ENCODE measurements around the gene CFAP77.

The CFAP77 gene

DNA sequence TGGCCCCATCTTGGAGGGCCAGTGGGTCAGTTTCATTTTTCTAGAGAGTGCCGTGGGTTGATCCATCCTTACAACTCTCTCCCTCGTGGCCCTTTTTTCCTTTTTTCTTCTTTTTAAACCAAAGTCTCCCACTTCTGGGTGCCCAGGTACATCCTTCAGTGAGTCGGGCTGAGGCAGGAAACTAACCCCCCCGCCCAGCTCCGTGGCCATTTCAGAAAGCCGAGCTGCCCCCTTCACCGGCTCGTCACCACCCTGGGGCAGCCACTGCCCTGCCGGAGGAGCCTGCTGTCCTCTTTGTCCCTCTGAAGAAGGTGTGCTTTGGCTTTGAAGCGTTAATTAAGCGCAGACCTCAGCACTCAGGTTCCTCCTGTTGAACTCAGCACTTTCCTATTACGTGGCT lies 5.2 kb downstream of the CFAP77 start:
- H3K27ac Mint-ChIP-seq: no peak overlapping the region
- ATAC-seq (replicated peaks): no peak
- H3K9me3 Mint-ChIP-seq: no peaks in the 10 kb centered on the region
- peaks cover 8 to 14% of the 10 kb centered on the region in 2 donors for H3K4me1 Mint-ChIP-seq (ENCODE audit: low read depth in 2 of 2)
- peaks cover 82 to 92% of the 10 kb centered on the region in 2 donors for H3K27me3 Mint-ChIP-seq
- H3K4me3 Mint-ChIP-seq: no peak overlapping the region
- H3K36me3 Mint-ChIP-seq (ENCODE audit: insufficient read depth): peaks cover 4% of the 10 kb centered on the region
- no peak for DNase-seq

DNA sequence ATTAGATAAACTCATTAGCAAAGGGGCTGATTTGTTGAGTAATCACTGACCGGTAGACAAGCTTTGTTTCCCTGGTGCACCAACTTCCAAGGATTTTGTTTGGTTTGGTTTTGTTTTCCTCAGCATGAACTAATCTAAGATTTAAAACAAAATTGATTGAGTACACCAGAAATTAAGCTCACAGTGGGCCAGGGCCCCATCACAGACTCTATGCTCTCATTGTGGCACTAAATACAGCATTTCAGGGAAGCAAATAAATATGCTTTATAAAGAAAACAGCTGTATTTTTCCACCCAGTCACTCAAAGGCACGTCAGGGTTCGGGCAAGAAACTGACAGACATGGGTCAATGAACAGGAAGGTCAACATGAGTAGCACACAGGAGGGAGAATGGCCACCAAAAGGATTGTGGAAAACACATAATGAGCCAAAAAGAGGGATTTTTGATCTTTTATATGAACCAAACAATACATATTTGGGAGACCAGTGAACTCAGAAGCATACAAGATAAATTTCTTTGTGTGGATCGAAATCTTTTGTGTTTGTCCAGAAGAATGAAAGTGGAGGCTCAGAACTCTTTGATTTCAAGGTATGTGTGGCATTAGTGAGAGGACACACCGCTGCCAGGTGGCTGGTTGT lies 8.8 kb downstream of the CFAP77 start:
- Mint-ChIP-seq H3K9me3 (no peaks in the 10 kb centered on the region), H3K27me3 (peaks cover 73 to 89% of the 10 kb centered on the region in 2 donors), H3K27ac (no peak overlapping the region), H3K4me3 (no peak overlapping the region), H3K4me1 (ENCODE audit: low read depth in 2 of 2) (no peaks in the 10 kb centered on the region), H3K36me3 (ENCODE audit: insufficient read depth) (no peaks in the 10 kb centered on the region)
- ATAC-seq (replicated peaks): no peak
- DNase-seq: no peak

DNA sequence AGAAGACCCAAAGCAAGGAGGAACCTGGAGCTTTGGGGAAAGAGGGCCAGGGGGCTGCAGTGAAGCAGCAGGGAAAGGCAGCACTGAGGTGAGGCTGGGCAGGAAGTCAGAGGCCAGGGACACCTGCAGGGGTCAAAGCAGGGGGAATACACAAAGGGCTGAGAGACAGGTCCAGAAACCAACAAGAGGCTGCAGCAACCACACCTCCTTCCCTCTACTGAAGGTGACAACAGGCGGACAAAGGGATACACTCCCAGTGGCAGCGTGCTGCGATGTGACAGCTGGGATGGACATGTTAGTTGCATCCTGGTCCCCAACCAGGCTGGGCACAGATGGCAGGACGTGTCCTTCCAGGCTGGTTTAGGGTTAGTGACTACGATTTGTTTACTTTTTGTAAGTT lies 12.6 kb downstream of the CFAP77 start:
- H3K27me3 Mint-ChIP-seq: peaks cover 78 to 93% of the 10 kb centered on the region in 2 donors
- no peak overlapping the region for H3K27ac Mint-ChIP-seq
- no peaks in the 10 kb centered on the region for H3K36me3 Mint-ChIP-seq (ENCODE audit: insufficient read depth)
- DNase-seq (no peak), ATAC-seq (replicated peaks) (no peak)
- no peaks in the 10 kb centered on the region for H3K4me1 Mint-ChIP-seq (ENCODE audit: low read depth in 2 of 2)
- H3K4me3 Mint-ChIP-seq: no peak overlapping the region
- no peaks in the 10 kb centered on the region for H3K9me3 Mint-ChIP-seq

DNA sequence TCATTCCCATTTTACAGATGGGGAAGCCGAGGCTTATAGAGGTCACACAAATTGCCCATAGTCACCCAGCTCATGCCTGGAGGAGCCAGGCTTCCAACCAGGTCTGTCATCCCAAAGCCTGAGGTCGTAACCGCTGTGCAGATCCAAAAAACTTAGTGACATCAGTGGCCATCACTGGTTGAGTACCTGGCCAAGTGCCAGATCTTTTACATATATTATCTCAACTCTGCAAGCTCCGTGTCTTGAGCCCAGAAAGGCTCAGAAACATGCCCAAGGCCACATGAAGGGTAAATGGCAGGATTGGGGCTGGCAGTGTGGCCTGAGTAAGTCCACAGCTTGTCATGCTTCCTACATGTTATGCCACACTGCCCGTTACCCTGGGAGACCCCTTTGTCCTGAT lies 13.5 kb downstream of the CFAP77 start:
- no peak for ATAC-seq (replicated peaks)
- Mint-ChIP-seq H3K4me3 (no peak overlapping the region), H3K27me3 (peaks cover 73 to 93% of the 10 kb centered on the region in 2 donors)

DNA sequence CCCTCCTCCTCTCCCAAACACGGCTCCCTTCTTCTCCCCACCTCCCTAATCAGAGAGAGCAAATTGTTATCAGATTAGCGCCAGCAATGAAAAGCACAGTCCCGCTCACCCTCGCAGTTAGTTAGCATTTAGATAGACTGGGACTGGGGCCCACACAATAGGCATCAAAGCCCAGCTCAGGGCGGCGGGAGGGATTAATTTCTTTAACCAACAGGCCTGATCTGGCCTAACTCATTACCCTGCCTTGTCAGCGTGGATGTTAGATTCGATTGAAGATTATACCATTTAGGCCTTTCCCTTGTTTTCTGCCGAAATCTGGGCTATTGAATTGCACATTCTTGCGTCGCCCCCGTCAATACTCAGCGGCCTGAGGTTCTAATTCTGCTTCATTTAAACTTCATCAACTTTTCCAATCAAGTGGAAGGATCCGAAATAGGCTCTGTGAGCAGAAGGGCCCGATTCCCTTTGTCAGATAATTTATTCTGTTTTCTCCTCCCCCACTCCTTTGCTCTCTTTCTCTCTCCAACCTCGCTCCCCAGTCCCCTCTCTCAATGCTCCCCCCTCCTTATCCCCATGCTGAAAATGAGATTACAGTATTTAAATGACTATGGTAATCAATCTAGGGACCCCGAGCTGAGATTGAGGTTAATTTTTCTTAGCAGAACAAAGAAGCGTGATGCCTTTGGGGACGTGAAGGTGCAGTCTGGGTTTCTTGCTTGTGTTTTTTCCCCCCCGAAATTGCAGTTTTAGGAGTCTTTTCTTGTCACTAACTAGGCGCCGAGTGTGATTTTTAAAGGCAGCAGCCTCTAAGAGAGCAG lies 15.1 kb downstream of the CFAP77 start:
- Mint-ChIP-seq H3K4me1 (ENCODE audit: low read depth in 2 of 2) (no peaks in the 10 kb centered on the region), H3K36me3 (ENCODE audit: insufficient read depth) (no peaks in the 10 kb centered on the region), H3K27ac (no peak overlapping the region), H3K9me3 (no peaks in the 10 kb centered on the region), H3K27me3 (peaks cover 69 to 93% of the 10 kb centered on the region in 2 donors), H3K4me3 (no peak overlapping the region)
- no peak for DNase-seq
- ATAC-seq (replicated peaks): no peak

More for the DNA sequence above, 13.5 kb downstream of the CFAP77 start:
- H3K4me1 Mint-ChIP-seq (ENCODE audit: low read depth in 2 of 2): no peaks in the 10 kb centered on the region
- DNase-seq: no peak
- no peaks in the 10 kb centered on the region for H3K9me3 Mint-ChIP-seq
- no peaks in the 10 kb centered on the region for H3K36me3 Mint-ChIP-seq (ENCODE audit: insufficient read depth)
- no peak overlapping the region for H3K27ac Mint-ChIP-seq

DNA sequence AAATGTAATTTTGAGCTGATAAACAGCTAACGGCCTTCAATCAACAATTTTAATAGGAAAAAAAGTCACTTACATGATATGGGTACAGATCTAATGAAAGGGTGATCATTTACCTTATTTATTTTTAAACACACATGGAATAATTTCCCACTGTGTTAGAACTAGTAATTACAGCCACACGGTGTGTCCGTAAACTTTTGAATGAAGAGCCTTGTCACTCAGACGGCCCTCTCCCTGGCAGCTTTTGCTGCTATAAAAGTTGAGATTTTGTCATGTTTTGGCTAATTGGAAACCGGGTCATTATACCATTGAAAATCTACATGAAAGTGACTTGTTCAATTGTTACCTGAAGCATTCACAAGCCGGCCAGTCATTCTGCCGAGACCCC lies 15.7 kb downstream of the CFAP77 start:
- ATAC-seq (replicated peaks) (no peak), DNase-seq (no peak)
- Mint-ChIP-seq H3K4me3 (no peak overlapping the region), H3K9me3 (no peaks in the 10 kb centered on the region), H3K27me3 (peaks cover 69 to 93% of the 10 kb centered on the region in 2 donors), H3K4me1 (ENCODE audit: low read depth in 2 of 2) (no peaks in the 10 kb centered on the region), H3K36me3 (ENCODE audit: insufficient read depth) (no peaks in the 10 kb centered on the region), H3K27ac (no peak overlapping the region)

DNA sequence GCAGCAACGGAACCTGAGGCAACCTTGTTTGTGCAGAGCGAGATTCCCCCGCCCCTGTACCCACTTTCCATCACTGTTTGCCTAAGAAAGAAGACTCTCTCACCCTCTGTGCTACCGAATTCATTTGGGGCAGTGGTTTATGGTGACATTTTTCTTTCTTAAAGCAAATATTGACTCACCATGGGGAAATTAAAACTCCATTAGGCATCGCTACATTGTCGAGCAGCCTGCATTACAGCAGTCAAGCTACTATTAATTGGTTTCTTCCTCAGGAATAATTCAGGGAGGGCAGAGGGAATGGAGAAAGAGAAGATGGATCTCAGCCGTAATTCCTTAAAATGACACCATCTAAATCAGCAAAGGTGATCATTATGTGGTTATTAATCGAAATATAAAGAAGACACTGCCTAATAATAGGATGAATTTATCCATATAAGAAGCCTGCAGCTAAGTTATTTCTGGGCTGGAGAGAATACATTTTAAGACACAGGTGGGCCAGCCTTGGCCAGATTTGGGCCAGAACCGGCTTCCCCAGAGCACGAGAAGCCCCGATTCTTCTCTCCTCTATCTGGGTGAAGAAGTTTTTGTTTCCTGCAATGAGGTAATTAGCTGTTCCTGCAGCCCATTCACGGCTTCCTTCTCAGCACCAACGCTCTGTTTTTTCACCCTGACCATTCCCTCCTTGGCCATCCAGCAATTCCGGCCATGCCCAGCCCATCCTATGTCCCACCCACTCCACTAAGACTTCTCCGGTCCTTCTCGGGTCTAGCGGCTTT lies 16.8 kb downstream of the CFAP77 start:
- Mint-ChIP-seq H3K27me3 (peaks cover 78 to 99% of the 10 kb centered on the region in 2 donors), H3K9me3 (no peaks in the 10 kb centered on the region), H3K4me1 (ENCODE audit: low read depth in 2 of 2) (no peaks in the 10 kb centered on the region), H3K36me3 (ENCODE audit: insufficient read depth) (no peaks in the 10 kb centered on the region), H3K27ac (no peak overlapping the region), H3K4me3 (no peak overlapping the region)
- ATAC-seq (replicated peaks) (no peak), DNase-seq (no peak)

DNA sequence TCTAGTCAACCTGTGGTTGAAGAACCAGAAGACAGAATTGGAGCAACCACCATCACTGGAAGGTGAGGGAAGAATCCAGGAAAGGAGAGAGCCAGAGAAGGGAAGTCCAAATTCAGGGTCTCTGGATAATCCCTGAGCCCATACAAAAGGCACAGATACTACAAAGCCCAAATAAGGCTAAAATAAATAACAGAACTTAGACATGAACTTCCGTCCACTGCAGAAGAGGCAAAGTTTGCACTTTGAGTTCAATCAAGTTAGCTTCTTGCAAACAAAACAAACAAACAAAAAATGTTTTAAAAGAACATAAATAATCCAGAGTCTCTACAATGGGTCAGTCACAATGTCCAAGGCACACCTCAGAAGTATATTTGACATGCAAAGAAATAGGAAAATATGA lies 21.0 kb downstream of the CFAP77 start:
- Mint-ChIP-seq H3K27me3 (peaks cover 79 to 99% of the 10 kb centered on the region in 2 donors), H3K27ac (no peak overlapping the region), H3K4me1 (ENCODE audit: low read depth in 2 of 2) (no peaks in the 10 kb centered on the region), H3K36me3 (ENCODE audit: insufficient read depth) (peaks cover 7% of the 10 kb centered on the region), H3K4me3 (no peak overlapping the region), H3K9me3 (no peaks in the 10 kb centered on the region)
- ATAC-seq (replicated peaks): no peak
- no peak for DNase-seq

DNA sequence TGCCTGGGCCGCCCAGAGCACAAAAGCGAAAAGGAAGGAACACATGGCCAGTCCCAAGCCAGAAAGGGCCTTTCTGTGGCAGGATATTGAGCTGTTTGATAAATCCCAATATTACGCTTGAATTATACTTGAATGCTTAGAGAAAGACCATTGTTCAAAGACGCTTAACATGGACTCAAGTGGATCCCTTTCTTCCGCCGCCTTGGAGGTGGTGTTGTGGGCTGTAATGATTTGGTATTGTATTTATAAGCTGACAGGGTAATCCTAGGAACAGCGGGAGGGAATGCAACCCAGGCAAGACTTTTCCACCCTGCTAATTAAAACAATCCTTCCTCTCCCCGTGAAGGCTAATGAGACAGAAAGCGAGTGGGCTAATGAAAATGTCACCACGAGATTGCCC lies 24.9 kb downstream of the CFAP77 start:
- DNase-seq (no peak), ATAC-seq (replicated peaks) (no peak)
- Mint-ChIP-seq H3K4me3 (no peak overlapping the region), H3K27me3 (peaks cover 68 to 90% of the 10 kb centered on the region in 2 donors), H3K27ac (no peak overlapping the region), H3K4me1 (ENCODE audit: low read depth in 2 of 2) (peaks cover 0 to 2% of the 10 kb centered on the region in 2 donors), H3K9me3 (no peaks in the 10 kb centered on the region), H3K36me3 (ENCODE audit: insufficient read depth) (peaks cover 7% of the 10 kb centered on the region)

DNA sequence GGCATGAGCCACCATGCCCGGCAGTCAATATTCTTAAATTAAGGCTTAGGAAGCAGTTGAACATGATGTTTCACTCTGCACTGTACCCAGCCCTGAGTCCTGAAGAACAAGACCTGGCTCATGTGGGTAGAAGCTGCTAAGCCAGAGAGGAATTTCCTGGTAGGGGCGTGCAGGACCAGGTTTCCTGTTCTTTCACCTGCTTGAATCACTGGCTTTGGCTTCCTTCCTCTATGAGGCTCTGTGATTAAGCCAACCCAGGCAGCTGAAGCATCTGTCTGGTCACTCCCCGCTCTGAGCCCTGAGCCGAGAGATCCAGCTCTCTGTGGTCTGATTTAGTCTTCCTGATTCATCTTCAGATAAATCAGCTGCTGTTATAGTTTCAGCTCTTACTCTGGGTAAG lies 29.1 kb downstream of the CFAP77 start:
- no peak for ATAC-seq (replicated peaks)
- H3K4me1 Mint-ChIP-seq (ENCODE audit: low read depth in 2 of 2): peaks cover 0 to 2% of the 10 kb centered on the region in 2 donors
- H3K27me3 Mint-ChIP-seq: peaks cover 60 to 88% of the 10 kb centered on the region in 2 donors
- no peak for DNase-seq
- H3K9me3 Mint-ChIP-seq: no peaks in the 10 kb centered on the region
- H3K36me3 Mint-ChIP-seq (ENCODE audit: insufficient read depth): no peaks in the 10 kb centered on the region
- H3K4me3 Mint-ChIP-seq: no peak overlapping the region
- H3K27ac Mint-ChIP-seq: no peak overlapping the region

DNA sequence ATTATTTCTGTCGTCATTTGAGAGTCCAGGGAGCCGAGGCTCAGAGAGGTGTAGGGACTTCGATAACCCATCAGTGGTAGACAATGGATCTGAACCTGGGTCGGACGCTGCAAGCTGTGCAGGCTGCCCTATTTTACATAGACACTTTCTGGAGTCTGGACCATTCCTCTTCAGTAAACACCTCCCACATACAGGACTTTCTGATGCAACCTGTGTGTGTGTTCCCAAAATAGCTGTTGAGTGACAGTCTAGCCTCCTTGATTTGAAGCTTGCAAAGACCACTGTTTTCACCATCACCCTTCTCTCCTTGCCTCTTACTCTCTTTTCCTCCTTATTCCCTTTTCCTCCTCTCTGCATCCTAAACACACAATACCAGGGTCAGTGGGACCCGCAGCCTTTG lies 30.7 kb downstream of the CFAP77 start:
- ATAC-seq (replicated peaks) (no peak), DNase-seq (no peak)
- Mint-ChIP-seq H3K36me3 (ENCODE audit: insufficient read depth) (peaks cover 4% of the 10 kb centered on the region), H3K27ac (no peak overlapping the region), H3K9me3 (no peaks in the 10 kb centered on the region), H3K4me3 (no peak overlapping the region), H3K4me1 (ENCODE audit: low read depth in 2 of 2) (peaks cover 0 to 2% of the 10 kb centered on the region in 2 donors), H3K27me3 (peaks cover 62 to 88% of the 10 kb centered on the region in 2 donors)

DNA sequence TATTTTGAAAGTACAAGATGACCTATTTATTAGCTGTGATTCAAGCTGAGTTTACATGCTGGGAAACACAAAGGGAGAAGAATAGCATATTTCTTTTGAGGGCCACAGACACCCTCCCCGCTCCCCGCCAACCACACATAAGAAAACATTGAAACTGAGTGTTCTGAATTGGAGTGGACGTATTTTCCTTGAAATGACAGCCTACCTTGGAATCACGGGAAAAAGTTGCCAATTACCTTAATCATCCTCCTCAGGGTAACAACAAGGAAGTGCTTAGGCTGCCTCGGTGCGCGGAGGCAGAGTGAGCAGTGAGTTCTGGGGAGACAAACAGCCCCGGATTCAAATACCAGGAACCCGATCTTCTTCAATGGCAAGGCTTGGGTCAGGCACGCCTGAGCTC lies 31.4 kb downstream of the CFAP77 start:
- Mint-ChIP-seq H3K4me1 (ENCODE audit: low read depth in 2 of 2) (peaks cover 0 to 2% of the 10 kb centered on the region in 2 donors), H3K4me3 (no peak overlapping the region), H3K27me3 (peaks cover 60 to 88% of the 10 kb centered on the region in 2 donors), H3K27ac (no peak overlapping the region), H3K36me3 (ENCODE audit: insufficient read depth) (peaks cover 4% of the 10 kb centered on the region), H3K9me3 (no peaks in the 10 kb centered on the region)
- ATAC-seq (replicated peaks) (no peak), DNase-seq (no peak)

DNA sequence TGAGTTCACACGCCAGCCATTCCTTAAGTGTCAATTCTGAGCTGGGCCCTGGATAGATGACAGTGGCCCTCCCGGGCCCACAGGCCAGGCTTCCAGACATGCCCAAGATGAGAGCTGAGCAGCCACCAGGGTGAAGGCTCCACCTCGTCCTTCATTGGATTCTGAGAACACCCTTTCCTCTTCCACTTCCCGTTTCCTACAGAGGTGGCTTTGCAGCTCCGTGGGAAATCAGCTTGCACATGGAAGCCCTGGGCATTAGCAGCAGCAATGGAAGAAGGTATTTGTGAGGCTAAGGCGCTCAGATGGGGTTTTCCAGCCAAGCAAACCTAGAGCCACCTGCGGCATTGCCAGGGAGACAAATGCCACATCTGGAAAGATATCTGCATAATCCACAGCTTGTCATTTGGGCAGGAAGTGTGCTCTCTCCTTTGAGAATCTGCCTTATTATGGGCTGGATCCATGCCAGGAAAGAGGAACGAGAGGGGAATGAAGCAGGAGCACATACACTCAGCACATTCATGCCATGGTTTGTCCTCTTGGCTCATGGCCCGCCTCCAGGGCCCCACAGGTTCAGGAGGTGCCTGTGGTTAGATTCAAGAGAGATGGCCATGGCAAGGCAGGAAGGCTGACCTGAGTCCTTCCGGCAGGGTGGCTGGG lies 34.1 kb downstream of the CFAP77 start:
- DNase-seq (no peak), ATAC-seq (replicated peaks) (no peak)
- Mint-ChIP-seq H3K27ac (no peak overlapping the region), H3K4me3 (no peak overlapping the region), H3K36me3 (ENCODE audit: insufficient read depth) (peaks cover 4% of the 10 kb centered on the region), H3K4me1 (ENCODE audit: low read depth in 2 of 2) (peaks cover 0 to 3% of the 10 kb centered on the region in 2 donors), H3K27me3 (peaks cover 69 to 91% of the 10 kb centered on the region in 2 donors), H3K9me3 (no peaks in the 10 kb centered on the region)
